NCI-H2196 (cell line): ENCODE results near the gene COL7A1.

ENCODE experiments used
- DNase-seq: peaks from one replicate; lab custom pipeline; 2025; ENCODE audit not compliant: unreplicated experiment; lab: John Stamatoyannopoulos, UW

Gene COL7A1

GRCh38 chr3:48595075-48595525 lies at the start of gene COL7A1:
Gene COL7A1, minus strand, starts transcription at chr3:48595329. Its CDS starts 170 bp downstream, at chr3:48595159.
- no peak for DNase-seq

GRCh38 chr3:48642605-48643004 lies 47.5 kb upstream of the COL7A1 start:
- DNase-seq, result no peak

GRCh38 chr3:48641396-48641795 lies 46.3 kb upstream of the COL7A1 start:
- no peak for DNase-seq

GRCh38 chr3:48639944-48640606 lies 44.9 kb upstream of the COL7A1 start:
- no peak for DNase-seq

- DNase-seq, result no peak
These were observed 42.2 kb upstream of the COL7A1 start for GRCh38 chr3:48637305-48637704.

- DNase-seq, result no peak
These were observed 41.1 kb upstream of the COL7A1 start for GRCh38 chr3:48636149-48636655.

GRCh38 chr3:48635222-48636021 lies 40.3 kb upstream of the COL7A1 start, which contains the start of gene SLC26A6:
Gene SLC26A6, minus strand, starts transcription at chr3:48635461. Its CDS starts 68 bp downstream, at chr3:48635393.
- peak; percentile 86 for DNase-seq

GRCh38 chr3:48634661-48635221 lies 39.6 kb upstream of the COL7A1 start:
- DNase-seq, result peak; percentile 23

GRCh38 chr3:48633743-48634142 lies 38.6 kb upstream of the COL7A1 start:
- no peak for DNase-seq

- no peak for DNase-seq
These were observed 38.1 kb upstream of the COL7A1 start for GRCh38 chr3:48633256-48633655.

GRCh38 chr3:48631516-48632448 lies 36.7 kb upstream of the COL7A1 start:
- DNase-seq, result no peak

- DNase-seq, result no peak
These were observed 35.7 kb upstream of the COL7A1 start for GRCh38 chr3:48630833-48631232.

- DNase-seq, result no peak
These were observed 35.3 kb upstream of the COL7A1 start for GRCh38 chr3:48630407-48630806.

GRCh38 chr3:48629894-48630293 lies 34.8 kb upstream of the COL7A1 start:
- DNase-seq, result no peak

- DNase-seq, result no peak
These were observed 33.3 kb upstream of the COL7A1 start for GRCh38 chr3:48628277-48629017.

- no peak for DNase-seq
These were observed 30.5 kb upstream of the COL7A1 start for GRCh38 chr3:48625600-48625999.

GRCh38 chr3:48624767-48625166 lies 29.6 kb upstream of the COL7A1 start:
- DNase-seq, result no peak

GRCh38 chr3:48623851-48624547 lies 28.9 kb upstream of the COL7A1 start:
- DNase-seq, result peak; percentile 55

- DNase-seq, result no peak
These were observed 26.3 kb upstream of the COL7A1 start, which contains the start of gene TMEM89 for GRCh38 chr3:48621461-48621869. Gene TMEM89, minus strand, starts transcription at chr3:48621769. Its CDS starts 13 bp downstream, at chr3:48621756.
